K562 (cell line): ENCODE data around the gene CTRL. TPM values are rescaled to one million over a fixed set of nuclear protein-coding genes. Genes with fewer than 3 reads are reported as not detected.

Experiments
- ARID3B ChIP-seq: fragments of 250-450 bp; sonication (Bioruptor Pico); IDR thresholded peaks from 2 replicates; pipeline ENCODE4 v1.4.0; 2020; ENCODE audit warnings: borderline replicate concordance
- ATF1 ChIP-seq, 2 experiments: fragments of 450-650 bp in 1 of 2; IDR thresholded peaks; 2 replicates each; pipeline ENCODE4 v1.6.1; 2016; ENCODE audit warnings: missing compliant biosample characterization in 1 of 2, missing genetic modification characterization in 1 of 2
- C11orf30 ChIP-seq: fragments of 450-650 bp; IDR thresholded peaks from 2 replicates; pipeline ENCODE4 v1.6.1; 2016; ENCODE audit warnings: low read depth, mild to moderate bottlenecking
- CREB1 ChIP-seq, 2 experiments: sonication (generic) in 1 of 2; formaldehyde crosslinking in 1 of 2; IDR thresholded peaks; 2 replicates each; pipeline versions ENCODE4 v1.6.1 to v1.8.0; 2012 to 2022; ENCODE audit warnings: inconsistent platforms in 1 of 2, mild to moderate bottlenecking in 1 of 2, missing genetic modification reagents in 1 of 2, moderate library complexity in 1 of 2
- CREB3 ChIP-seq: fragments of 450-650 bp; conservative IDR thresholded peaks from 2 replicates; pipeline ENCODE4 v1.6.1; 2016; ENCODE audit warnings: missing genetic modification characterization, low read depth, mild to moderate bottlenecking, missing compliant biosample characterization, moderate library complexity
- EP300 ChIP-seq: IDR thresholded peaks from 2 replicates; pipeline ENCODE4 v1.6.1; 2012; ENCODE audit warnings: low read length, improper control_type of control experiment
- MAZ ChIP-seq, 2 experiments: fragments of 450-650 bp in 1 of 2; sonication (generic) in 1 of 2; formaldehyde crosslinking; IDR thresholded peaks in 1 of 2; conservative IDR thresholded peaks in 1 of 2; 2 replicates each; pipeline versions ENCODE4 v1.4.0 to v1.5.0; 2020; ENCODE audit warnings: mild to moderate bottlenecking in 1 of 2, missing genetic modification reagents in 1 of 2
- MYC ChIP-seq, 2 experiments: fragments of 250-450 bp in 1 of 2; sonication (Bioruptor Pico) in 1 of 2; IDR thresholded peaks; 2 replicates each; pipeline versions ENCODE4 v1.5.1 to v1.6.1; 2012 to 2021; ENCODE audit warnings: low read depth in 2 of 2, borderline replicate concordance in 1 of 2, improper control_type of control experiment in 1 of 2, low read length in 1 of 2, mild to moderate bottlenecking in 1 of 2, moderate library complexity in 1 of 2
- NBN ChIP-seq: fragments of 450-650 bp; IDR thresholded peaks from 2 replicates; pipeline ENCODE4 v1.6.1; 2016; ENCODE audit warnings: low read depth, mild to moderate bottlenecking
- NR2F6 ChIP-seq: fragments of 450-650 bp; formaldehyde crosslinking; IDR thresholded peaks from 2 replicates; pipeline ENCODE4 v1.4.0; 2020; ENCODE audit warnings: mild to moderate bottlenecking
- PBX2 ChIP-seq, 2 experiments: IDR thresholded peaks in 1 of 2; conservative IDR thresholded peaks in 1 of 2; 2 replicates each; pipeline ENCODE4 v1.6.1; 2016; ENCODE audit warnings: low read depth in 2 of 2, mild to moderate bottlenecking in 1 of 2, missing compliant biosample characterization in 1 of 2, missing genetic modification characterization in 1 of 2, moderate library complexity in 1 of 2
- POLR2B ChIP-seq: fragments of 450-650 bp; IDR thresholded peaks from 2 replicates; pipeline ENCODE4 v1.6.1; 2018; ENCODE audit warnings: low read depth; ENCODE audit not compliant: partially characterized antibody
- POLR3G ChIP-seq: IDR thresholded peaks from 2 replicates; pipeline ENCODE4 v1.6.1; 2011; ENCODE audit not compliant: insufficient read length, insufficient replicate concordance; ENCODE audit errors: extremely low read depth
- SAFB ChIP-seq: fragments of 200-400 bp; formaldehyde crosslinking; IDR thresholded peaks from 2 replicates; pipeline ENCODE4 v1.6.1; 2017; ENCODE audit warnings: low read depth, low read length, borderline replicate concordance
- SP2 ChIP-seq: IDR thresholded peaks from 2 replicates; pipeline ENCODE4 v1.6.1; 2011; ENCODE audit warnings: mild to moderate bottlenecking, low read depth, low read length, moderate library complexity; ENCODE audit not compliant: poor library complexity, severe bottlenecking; ENCODE audit errors: extremely low read depth
- ZNF232 ChIP-seq: sonication (generic); formaldehyde crosslinking; IDR thresholded peaks from 2 replicates; pipeline ENCODE4 v1.8.0; 2022; ENCODE audit warnings: mild to moderate bottlenecking, missing genetic modification reagents
- ZNF449 ChIP-seq: fragments of 250-450 bp; sonication (Bioruptor Pico); IDR thresholded peaks from 2 replicates; pipeline ENCODE4 v1.8.0; 2022; ENCODE audit warnings: moderate library complexity, mild to moderate bottlenecking, inconsistent platforms
- ZSCAN32 ChIP-seq: fragments of 450-650 bp; formaldehyde crosslinking; IDR thresholded peaks from 2 replicates; pipeline ENCODE4 v1.4.0; 2020; ENCODE audit warnings: mild to moderate bottlenecking, moderate library complexity
- polyA plus RNA-seq, 8 experiments: library from polyadenylated mRNA; depleted of rRNA in 4 of 8; stranded (reverse) in 5 of 8; unstranded in 3 of 8; fragments of >200 nt; fragmentation: Nextera tagmentation in 2 of 8; fragmentation: Illumina TruSeq in 1 of 8; extraction: Ambion mirVana in 2 of 8; extraction: Trizol in 1 of 8; gene quantifications; 2 replicates each; pipeline versions ENCODE4 v1.2.1 to v1.2.3, GENCODE V29; 2011 to 2014; ENCODE audit warnings: inconsistent platforms in 1 of 8, missing spikeins in 1 of 8
- total RNA-seq, 7 experiments: library from RNA; depleted of rRNA in 6 of 7; stranded (reverse); fragments of >200 nt in 6 of 7; fragmentation: Illumina TruSeq in 2 of 7; extraction: Trizol in 2 of 7; gene quantifications; 2 replicates each; pipeline versions ENCODE4 v1.2.1 to v1.2.3, GENCODE V29; 2011 to 2021; ENCODE audit warnings: low replicate concordance in 1 of 7

Gene CTRL
- total and polyA plus RNA-seq, 9 of the 15 experiments (the other 6 are each of a cell fraction or from before 2014, with no cell fraction given) = 1.4 to 5.6 (median 2.5) TPM

GRCh38 chr16:67968400-67969253, 37.0 kb upstream of the CTRL start, which contains the start of gene SLC12A4 (continued):
- TF ChIP-seq CREB3 (no peak), SAFB (no peak), C11orf30 (no peak), ATF1 (CRISPR knock-in tag; IDR thresholded peaks at IDR 0.05) (no peak), ATF1 (tag; IDR thresholded peaks at IDR 0.05) (no peak), POLR2B (no peak), ARID3B (CRISPR knock-in tag) (no peak), MAZ (CRISPR knock-in tag; conservative IDR thresholded peaks at IDR 0.05 in 1 of 2, IDR thresholded peaks at IDR 0.05 in 1 of 2) (peak; percentile 93 to 98), ZSCAN32 (no peak), ZNF232 (CRISPR knock-in tag) (no peak), EP300 (no peak), POLR3G (no peak), CREB1 (IDR thresholded peaks at IDR 0.05) (no peak; the same call in 1 of the 2 replicates), CREB1 (CRISPR knock-in tag; IDR thresholded peaks at IDR 0.05) (no peak), ZNF449 (no peak), MYC (IDR thresholded peaks at IDR 0.05; ENCODE audit: low read depth, low read length) (peak; percentile 48), MYC (CRISPR knock-in tag; IDR thresholded peaks at IDR 0.05; ENCODE audit: borderline replicate concordance, low read depth) (no peak), NR2F6 (CRISPR knock-in tag) (no peak), SP2 (no peak), PBX2 (CRISPR knock-in tag; IDR thresholded peaks at IDR 0.05; ENCODE audit: low read depth) (no peak), PBX2 (tag; conservative IDR thresholded peaks at IDR 0.05; ENCODE audit: low read depth) (no peak), NBN (peak; percentile 60)
